Stimulated activated CD4-positive, alpha-beta T cell treated with anti-CD3 and anti-CD28 coated beads, Interleukin-15, amount 100 ng/mL, for 1 hour (primary cell): Measurements from ENCODE around the gene SEMA7A.

ENCODE experiments used
- DNase-seq, 2 donors: peaks; one replicate each; pipeline ENCODE4 v3.0.0-alpha.2; 2020; ENCODE audit warnings: low read depth in 1 of 2, low spot score in 1 of 2

SEMA7A gene

DNA sequence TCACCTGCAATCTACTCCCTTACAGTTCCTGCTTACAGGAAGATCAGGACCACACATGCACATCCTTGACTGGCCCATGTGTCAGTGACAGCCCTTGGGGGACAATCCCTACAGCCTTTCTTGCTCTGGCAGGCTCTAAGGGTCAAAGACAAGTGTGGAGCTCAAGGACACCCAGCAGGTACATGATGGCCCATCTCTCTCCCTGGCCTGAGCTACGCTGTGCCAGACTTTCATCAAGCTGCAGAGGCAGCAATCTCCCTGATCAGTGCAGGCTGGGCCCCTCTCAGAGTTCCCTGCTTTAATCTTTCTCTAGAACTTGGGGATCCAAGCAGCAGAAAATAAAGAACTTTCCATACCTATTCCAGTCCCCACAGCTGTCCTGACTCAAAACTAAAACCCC lies 2.6 kb downstream of the SEMA7A start:
- no peak for DNase-seq

DNA sequence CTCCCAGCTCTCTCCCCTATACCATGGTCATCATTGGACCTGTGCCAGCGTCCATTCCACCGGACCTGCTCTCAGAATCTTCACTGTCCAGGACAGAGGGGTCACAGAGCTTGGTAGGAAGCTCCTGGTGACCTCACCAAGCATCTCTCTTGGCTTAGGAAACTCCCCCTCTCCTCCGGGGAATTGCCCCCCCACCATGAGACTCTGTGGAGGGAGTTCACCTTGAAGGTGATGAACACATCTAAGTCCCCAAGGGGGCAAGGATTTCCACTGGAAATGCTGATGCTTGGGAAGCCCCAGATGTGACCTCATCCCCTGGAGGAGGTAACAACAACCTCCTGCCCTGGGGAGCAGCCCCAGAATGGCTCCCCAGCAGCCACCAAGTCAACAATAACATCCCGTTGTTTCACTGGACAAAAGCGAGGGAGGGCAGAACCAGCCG lies 3.2 kb downstream of the SEMA7A start:
- DNase-seq, result no peak

DNA sequence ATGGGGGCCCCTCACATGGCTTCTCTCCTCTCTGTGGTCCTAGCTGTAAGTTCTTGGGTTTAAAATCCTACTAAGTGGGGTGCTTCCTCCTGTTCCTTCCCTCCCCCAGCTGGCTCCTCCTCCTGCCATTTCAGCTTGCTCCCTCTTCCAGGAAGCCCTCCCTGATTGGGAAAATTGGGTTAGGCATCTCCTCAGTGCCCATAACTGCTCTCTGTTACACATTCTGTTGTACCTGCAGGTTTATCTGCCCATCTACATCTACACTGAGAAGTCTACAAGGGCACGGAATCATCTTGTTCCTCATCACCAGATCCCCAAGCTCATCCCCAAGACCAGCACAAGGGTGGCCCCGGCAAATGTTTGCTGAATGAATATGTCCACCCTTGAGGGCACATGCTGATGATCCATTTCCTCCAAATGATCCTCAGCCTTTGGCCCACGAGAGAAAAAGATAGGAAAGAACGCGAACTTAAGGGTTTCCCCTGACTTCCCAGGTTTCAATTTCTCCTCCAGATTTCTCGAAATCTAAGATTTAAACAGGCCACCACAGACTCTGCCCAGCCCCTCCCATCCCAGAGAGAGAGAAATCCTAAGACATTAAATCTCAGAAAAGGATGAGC lies 3.9 kb downstream of the SEMA7A start:
- DNase-seq, result no peak

DNA sequence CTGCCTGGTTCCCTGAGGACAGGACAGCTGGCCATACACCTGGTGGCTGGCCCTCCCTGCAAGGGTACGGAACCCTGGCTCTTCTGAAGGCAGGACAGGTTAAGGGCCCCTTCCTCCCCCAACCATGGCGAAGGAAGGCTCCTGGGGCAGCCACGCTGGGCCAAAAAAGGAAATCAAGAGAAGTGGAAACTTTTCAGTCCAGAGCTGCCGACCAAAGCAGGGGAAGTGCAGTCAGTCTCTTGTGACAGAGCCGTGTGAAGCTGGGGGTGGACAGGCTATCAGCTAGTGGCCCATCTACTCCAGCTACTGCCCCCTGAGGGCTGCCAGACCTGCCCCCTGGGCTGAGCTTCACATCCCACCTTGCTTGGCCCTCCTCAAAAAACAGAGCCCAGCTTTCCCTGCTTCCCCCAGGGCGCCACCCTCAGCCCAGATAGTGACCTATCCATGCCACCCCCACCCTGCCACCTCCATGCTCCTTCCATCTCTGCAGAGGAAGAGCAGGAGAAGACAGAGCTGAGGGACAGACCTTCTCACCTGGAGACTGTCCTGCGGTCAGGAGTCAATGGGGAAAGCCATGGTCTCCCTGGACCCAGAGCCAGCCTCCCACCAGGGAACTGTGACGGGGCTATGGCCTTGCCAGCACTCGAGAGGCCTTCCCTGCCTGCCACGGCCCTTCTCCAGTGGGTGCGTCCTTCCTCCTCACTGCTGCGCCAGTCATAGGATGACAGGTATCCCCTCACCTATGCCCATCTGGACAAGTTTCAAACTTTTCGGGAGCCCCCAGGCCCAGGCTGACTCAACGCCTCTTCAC lies 4.6 kb downstream of the SEMA7A start:
- no peak for DNase-seq

DNA sequence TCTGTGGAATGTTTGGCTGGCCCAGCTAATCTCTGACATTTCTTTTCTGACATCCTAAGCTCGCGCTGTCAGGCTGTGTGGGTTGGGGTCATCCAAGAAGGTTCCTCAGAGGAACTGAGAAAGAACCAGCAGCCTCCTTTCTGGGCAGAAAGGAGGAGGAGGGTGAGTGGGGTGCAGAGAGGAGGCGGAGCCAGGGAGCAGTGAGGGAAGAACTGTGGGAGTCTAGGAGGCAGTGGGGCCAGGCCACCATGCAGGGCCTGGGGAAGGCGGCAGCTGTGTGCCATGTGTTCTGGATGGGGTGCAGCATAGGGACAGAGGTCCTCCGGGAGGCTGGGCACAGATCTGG lies 5.3 kb downstream of the SEMA7A start:
- no peak for DNase-seq

DNA sequence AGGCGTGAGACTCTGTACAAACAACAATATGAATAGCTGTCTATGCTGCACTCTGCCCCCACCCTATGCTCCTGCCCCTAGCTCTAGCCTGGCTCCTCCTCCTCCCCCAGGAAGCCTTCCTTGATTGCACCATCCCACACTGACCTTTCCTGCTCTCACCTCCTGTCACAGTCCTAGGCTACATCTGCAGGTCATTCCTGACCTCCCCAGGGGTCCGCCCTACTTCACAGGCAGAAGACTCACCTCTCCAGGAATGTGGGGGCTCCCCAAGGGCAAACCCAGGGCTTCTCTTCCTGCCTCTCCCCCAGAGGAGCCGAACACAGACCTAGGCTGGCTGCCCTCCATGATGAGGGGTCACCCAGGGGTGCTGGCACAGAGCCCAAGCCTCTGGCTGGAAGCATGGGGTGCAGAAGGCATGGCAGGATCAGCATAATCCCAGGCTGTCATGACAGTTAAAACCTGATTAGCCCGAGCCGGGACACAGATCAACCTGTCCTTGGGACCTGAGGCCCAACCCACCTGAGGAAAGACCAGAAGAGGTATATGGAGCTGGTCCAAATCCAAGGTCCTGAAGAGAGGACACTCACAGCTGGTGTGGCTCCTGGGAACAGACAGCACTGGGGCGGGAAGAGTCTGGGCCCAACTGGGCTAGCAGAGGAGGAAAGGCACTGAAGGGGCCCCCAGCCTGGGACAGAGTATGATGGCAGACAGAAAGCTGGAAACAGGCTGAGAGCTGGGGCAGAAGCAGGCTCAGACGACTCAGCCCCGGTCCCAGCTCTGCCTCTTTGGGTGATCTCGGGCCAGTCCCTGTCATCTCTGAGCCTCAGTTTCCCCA lies 5.9 kb downstream of the SEMA7A start:
- no peak for DNase-seq

DNA sequence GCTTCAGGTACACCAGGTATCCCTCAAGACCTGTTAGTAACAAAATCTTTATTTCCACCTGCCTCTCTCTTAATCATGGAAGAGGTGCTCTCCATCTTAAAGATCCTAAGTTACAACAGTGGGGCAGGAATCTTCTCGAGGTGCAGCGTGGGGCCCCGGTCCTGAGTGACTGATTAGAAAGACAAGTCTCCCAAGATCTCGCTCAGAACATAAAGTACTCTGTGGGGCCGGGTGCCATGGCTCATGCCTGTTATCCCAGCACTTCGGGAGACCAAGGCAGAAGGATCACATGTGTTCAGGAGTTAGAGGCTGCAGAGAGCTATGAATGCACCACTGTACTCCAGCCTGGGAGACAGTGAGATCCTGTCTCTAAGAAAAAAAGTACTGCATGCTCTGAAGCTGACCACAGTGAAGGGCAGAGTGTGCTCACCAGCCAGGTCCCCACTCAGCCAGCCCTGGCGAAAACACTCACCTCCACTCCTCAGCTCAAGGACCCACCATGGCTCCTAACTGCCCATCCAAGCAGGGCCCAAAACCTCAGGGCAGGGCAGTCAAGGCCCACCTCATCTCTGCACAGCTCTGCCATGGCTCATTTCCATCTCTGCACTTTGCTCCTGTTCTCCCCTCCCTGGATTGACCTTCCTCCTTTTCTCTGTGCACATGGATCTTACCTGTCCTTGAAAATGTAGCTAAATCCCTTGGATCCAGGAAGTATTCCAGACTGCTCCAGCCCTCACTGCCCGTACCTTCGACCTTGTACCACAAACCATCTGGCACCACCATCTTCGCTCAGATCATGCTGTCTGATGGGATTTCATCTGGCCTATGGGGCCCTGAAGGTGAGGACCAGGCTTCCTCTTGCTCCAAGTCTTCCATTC lies 7.1 kb downstream of the SEMA7A start:
- no peak for DNase-seq

DNA sequence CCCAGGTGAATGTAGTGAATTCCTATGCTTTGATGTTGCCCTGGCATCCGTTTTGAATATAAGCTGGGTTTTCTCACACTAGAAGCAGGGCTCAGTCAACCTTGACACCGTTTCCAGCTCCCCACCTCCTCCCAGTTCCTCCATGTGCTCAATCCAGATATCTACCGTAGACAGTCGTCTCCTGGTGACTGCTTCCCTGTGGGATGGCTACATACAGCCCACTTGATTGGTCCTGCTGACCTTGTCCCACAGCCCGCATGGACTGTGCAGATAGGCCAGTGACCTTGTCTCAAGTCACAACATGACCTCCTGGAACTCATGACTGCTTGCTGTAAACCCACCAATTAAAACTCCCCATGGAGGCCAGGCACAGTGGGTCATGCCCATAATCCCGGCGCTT lies 8.1 kb downstream of the SEMA7A start:
- no peak for DNase-seq

DNA sequence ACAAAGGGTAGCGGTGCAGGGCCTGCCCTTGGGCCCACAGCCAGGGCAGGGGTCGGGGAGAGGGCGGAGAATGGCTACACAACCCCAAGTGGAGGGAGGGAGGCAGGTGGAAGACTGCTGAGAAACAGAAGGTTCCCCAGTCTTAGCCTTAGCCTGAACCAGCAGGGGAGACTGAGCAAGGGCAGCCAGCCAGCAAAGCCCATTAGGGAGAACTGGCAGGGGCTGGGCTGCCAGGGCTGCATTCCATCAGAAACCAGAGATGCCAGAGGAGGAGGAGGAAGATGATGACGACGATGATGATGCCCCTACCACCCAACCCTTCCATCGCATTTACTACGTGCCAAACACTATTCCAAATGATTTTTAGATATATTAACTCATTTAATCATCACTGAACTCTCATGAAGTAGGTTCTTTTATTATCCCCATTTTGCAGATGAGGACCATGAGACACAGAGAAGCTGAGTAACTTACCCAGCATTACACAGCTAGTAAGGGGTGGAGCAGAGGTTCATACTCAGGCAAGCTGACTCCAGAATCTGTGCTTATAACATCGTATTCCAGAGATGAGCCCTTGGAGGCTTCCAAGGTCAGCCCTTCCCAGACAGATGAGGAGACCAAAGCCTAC lies 8.7 kb downstream of the SEMA7A start:
- DNase-seq, result no peak

DNA sequence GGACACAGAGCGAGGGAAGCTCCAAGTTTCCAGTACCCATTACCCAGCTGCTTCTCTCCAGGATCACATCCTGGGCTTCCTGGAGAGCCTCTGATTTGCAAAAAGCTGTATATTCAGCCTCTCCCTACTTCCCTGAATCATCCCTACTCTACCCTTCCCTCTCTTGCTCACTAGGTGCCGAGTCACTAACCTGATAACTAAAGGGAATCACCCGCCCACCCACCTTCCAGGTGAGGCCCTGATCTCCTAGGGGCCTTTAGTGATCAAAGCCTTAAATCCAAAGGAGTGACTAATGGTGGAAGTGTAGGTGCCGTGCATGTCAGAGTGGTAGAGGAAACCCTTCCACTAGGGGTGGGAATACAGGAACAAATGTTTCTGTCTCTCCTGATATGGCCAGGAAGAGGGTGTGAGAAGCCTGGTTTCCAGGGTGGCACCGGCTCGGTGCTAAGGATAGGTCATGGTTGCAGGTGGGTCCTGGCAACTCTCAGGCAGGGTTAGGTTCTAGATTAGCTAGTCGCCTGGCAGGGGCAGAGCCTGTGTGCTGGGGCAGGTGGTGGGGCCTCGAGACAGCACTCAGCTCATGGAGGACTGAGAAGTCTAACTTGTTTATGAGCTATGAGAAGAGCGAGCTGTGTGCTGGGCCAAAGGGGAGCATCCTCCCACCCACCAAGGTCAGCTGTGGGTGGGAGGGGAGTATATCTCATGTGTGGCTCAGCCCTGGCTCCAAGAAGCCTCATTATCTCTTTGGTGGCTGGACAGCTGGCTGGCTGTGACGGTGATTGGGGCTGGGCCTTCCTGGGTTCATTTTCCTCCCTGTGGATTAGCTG lies 10.1 kb downstream of the SEMA7A start:
- no peak for DNase-seq

DNA sequence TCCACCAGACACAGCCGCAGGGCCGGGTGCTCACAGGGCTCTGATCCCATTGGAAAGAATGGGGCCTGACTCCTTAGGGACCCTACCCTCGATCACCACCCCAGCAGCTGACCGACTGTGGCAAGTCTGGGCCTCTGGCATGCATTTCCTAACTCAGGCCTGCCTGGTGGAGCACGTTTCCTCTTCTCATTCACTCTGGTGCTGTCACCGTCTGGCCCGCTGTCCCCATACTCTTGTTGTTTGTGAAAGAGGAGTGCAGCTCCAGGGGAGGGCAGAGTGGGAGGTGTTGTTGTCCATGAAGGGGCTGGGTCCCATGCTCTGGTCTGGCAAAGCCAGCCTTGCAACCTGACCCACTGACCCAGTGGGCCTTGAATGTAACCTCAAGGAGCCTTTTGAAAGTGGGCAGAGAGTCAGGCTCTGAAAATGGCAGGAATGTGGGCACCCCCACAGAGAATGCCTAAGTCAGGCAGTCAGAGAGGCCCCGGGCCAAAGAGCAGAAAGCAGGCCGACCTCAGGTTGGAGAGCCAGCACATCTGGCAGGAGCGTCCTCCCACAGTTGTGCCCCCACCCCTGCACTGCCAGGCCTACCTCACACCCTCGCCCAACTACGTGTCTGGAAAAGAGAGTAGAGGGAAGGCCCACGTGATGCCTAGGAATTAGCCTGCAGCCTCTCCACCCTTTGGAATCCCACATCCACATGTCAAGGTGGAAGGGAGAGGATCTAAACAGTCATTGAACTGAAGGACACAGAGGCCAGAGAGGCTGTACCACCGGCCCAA lies 10.9 kb downstream of the SEMA7A start:
- DNase-seq, result no peak

DNA sequence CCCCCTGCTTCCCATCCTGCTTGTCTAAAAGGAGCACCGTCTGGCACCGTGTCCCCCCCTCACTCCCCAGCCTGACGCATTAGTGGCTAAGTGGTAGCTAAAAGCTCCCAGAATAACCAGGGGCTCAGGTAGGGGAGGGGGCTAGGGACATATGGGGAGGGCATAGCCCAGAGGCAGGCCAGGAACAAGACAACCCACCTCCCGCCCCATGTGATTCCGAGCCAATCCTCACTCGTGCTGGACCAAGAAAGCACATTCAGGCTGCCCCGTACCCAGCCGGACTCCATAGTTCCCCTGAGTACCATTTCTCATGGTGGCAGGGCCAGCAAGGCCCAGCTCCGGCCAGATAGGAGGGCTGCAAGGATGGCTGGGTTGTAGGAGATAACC lies 11.5 kb downstream of the SEMA7A start:
- no peak for DNase-seq

DNA sequence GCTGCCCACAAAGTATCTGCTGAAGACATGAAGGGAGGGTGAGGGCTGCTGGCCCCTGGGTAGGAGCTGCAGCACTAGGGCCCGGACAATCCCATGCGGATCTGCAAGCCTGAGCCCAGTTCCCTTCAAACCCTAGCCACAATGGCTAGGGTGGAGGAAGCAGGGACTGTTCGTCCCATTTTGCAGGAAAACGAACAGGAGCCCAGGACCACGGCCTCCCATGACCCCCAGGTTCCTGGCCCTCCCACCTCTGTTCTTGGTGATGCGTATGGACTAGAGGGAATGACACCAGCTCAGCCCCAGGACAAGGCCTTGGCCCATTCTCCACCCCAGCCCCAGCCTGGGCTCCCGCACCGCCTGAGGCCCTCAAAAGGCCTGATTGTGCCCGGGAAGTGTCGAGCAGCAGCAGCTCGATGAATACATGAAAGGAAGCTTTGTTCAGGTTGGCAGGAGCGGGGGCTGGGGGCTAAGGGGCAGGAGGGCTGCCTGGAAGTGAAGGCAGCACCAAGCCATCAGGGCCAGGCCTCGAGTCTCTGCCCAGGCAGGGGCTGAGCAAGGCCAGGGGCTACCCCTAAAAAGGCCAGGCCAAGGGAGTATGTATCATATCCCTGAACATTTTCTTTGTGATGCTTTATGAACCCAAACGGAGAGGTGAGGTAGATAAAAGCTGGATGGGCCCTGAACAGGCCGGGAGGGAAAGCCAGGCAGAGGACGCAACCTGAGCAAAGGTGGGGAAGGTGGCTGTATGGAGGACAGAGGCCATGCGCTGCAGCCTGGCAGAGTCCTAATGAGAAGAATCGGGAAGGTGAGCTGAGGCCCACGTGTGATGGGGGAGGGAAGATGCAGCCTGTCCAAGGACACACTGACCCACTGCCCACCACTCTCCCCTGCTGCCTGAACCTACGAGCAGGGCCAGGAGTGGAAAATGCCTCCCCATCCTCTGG lies 12.2 kb downstream of the SEMA7A start:
- DNase-seq, result no peak

DNA sequence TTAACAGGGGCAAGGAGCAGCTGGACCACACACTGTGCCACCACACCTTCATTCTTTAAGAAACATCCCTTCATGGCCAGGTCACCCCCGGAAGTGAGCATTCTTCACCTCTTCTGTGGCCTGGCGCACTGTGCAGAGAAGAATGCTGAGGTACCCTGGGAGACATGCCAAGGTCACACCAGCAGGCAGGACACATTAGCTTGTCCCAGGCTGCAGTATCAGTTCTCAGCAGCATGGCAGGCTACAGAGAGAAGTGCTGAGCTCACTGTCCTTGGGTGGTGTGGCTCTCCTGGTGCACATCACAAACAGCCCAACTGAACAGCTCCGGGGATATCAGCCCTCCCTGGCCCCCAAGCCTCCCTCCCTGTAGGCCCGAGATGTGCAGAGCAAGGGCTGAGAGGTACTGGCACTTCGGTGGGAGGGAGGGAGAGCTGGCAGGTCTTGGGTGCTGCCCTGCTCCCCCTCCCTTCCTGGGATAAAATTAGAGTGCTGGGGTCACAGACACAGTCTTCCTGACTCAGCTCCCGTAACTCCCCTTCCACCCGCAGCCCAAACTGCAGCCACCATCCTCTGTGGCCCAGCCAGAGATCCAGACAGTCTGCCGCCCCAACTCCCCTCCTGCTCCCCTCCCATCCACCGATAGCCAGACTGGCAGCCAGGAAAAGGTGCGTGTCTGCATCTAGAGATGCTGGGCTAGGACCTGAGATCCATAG lies 13.4 kb downstream of the SEMA7A start:
- no peak for DNase-seq

DNA sequence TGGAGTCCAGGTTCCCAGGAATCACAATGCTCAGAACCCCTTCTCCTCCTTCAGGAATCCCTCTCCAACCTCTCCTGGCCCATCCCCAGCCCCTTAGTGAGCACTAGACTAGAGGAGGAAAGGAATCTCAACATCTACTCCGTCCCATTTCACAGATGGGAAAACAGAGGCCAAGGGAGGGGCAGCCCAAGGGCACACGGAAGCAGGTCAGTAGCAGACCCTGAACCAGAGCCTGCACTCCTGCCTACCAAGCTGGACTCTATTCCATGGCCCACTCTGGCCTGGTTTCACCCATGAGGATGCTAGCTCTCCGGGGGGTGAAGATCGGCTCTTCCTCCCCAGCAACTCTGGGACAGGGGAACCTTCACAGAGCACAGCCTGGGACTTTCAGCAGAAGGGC lies 14.3 kb downstream of the SEMA7A start:
- DNase-seq, result no peak

DNA sequence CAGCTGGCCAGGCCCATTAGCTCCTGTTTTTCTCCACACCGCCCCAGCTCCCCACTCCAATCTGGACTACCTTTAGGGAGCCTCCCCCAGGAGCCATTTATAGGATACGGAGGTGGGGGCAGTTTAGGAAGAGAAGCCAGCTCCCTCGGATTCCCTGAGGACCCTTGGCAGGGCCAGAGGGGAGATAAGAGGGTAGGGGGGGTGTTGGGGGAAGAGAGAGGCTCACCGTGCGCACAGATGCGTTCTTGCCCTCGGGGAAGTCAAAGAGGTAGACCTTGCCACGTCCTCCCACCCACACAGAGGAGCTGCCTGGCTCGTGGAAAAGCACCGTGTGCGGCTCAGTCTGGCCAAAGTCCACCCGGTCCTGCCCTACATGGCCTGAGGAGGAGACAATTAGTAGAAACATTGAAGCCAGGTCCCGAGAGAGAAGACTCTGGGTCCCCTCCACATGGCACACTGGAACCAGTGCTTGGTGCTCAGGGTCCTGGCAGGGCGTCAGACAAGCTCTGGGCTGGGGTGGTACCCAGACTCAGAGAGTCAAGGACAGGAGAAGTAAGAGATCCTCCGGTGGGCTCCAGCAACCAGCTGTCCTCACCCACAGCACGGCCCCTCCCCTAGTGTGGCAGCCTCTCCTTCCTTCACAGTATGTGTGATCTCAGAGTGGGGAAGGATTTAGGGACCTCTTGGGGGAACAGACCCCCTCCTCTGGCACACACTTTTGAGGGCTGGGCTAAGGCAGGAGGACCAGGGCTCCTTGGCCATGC lies 15.0 kb downstream of the SEMA7A start:
- no peak for DNase-seq

DNA sequence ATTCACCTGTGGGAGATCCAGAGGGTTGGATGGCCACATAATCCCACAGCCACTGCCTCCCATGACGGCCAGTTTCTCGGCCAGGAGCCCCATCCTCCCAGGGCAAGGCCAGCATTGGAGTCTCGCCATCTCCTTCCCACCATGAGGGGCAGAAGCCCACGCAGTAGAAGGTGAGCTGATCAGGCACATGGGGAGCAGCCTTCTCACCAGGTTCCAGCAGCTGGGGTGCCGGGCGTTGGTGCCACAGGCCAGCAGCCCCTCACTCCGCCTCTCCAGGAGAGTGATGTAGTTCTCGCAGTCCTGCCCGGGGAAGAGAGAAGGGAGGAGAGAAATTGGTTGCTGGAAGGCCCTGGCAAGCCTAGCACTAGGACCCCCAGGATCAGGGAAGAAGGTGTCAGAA lies 16.1 kb downstream of the SEMA7A start:
- DNase-seq, result no peak
